ENCODE results near the gene ARHGAP19. TPM values are rescaled to one million over a fixed set of nuclear protein-coding genes. Genes with fewer than 3 reads are reported as not detected.

Gene ARHGAP19
- polyA plus RNA-seq, 3 donors, result 8.3 to 10.6 (median 10.2) TPM

DNA sequence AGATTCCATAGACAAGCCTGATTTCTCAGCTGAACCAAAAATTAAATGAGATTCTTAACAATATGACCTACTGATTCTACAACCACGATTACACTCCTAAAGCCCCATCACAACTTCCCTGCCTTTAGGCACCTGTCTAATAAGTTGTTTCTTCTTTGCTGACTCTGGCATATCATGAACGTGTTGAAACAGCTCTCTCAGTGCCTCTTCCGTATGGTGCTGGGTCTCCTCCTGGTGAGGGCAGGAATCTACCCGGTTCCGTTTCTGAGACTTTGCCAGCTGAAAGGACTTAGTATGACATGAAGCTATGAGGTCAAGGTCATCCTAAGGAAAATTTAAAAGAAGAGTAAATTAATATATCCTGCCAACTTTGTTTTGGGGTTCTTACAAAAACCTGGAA, 48.6 kb downstream of the ARHGAP19 start:
- no peak overlapping the region for H2AFZ ChIP-seq (ENCODE audit: insufficient read depth, low read depth, low read length, poor library complexity, severe bottlenecking)
- TF ChIP-seq, protein P1, sequence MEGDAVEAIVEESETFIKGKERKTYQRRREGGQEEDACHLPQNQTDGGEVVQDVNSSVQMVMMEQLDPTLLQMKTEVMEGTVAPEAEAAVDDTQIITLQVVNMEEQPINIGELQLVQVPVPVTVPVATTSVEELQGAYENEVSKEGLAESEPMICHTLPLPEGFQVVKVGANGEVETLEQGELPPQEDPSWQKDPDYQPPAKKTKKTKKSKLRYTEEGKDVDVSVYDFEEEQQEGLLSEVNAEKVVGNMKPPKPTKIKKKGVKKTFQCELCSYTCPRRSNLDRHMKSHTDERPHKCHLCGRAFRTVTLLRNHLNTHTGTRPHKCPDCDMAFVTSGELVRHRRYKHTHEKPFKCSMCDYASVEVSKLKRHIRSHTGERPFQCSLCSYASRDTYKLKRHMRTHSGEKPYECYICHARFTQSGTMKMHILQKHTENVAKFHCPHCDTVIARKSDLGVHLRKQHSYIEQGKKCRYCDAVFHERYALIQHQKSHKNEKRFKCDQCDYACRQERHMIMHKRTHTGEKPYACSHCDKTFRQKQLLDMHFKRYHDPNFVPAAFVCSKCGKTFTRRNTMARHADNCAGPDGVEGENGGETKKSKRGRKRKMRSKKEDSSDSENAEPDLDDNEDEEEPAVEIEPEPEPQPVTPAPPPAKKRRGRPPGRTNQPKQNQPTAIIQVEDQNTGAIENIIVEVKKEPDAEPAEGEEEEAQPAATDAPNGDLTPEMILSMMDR (IDR thresholded peaks at IDR 0.05), result no peak
- no peaks in the 10 kb centered on the region for H3K4me1 Mint-ChIP-seq
- no peak overlapping the region for H3K4me3 Mint-ChIP-seq
- WGBS (ENCODE audit: insufficient coverage), result 85% methylated on average over 3 of the region's 5 CpGs
- H3K27ac ChIP-seq (ENCODE audit: low read depth in 1 of 2, low read length in 2 of 2), result no peak overlapping the region
- H3K36me3 ChIP-seq (replicated peaks in 1 of 2; ENCODE audit: control insufficient read depth in 1 of 2, insufficient read depth in 2 of 2, low read length in 2 of 2), result peaks cover 54 to 88% of the 10 kb centered on the region in 2 donors
- no peak for DNase-seq
- no peak overlapping the region for H3K4me3 ChIP-seq (replicated peaks in 1 of 3; ENCODE audit: low read depth in 2 of 3, low read length in 3 of 3)
- H3K9me3 Mint-ChIP-seq, result no peaks in the 10 kb centered on the region
- no peaks in the 10 kb centered on the region for H3K27me3 Mint-ChIP-seq (ENCODE audit: low read depth in 3 of 3)
- H3K9me3 ChIP-seq (replicated peaks in 1 of 2; ENCODE audit: control insufficient read depth in 1 of 2, insufficient read depth in 1 of 2, low read length in 2 of 2), result no peaks in the 10 kb centered on the region
- no peaks in the 10 kb centered on the region for H3K79me2 ChIP-seq (ENCODE audit: insufficient read depth, low read length)
- intact Hi-C loops (cut with micrococcal nuclease), result no loop called here
- H3K27ac Mint-ChIP-seq, result no peak overlapping the region
- H4K20me1 ChIP-seq (ENCODE audit: insufficient read depth, low read length), result no peaks in the 10 kb centered on the region
- H3K4me2 ChIP-seq (replicated peaks; ENCODE audit: extremely low read depth, low read length, poor library complexity, severe bottlenecking), result no peak overlapping the region
- H3K9ac ChIP-seq (ENCODE audit: insufficient read depth, low read length, poor library complexity, severe bottlenecking), result no peak overlapping the region
- H3K36me3 Mint-ChIP-seq, result peaks cover 54 to 93% of the 10 kb centered on the region in 2 donors
- no peaks in the 10 kb centered on the region for H3K4me1 ChIP-seq (ENCODE audit: control insufficient read depth in 1 of 2, insufficient read depth in 2 of 2, low read length in 2 of 2)
- no peaks in the 10 kb centered on the region for H3K27me3 ChIP-seq (ENCODE audit: control insufficient read depth in 2 of 2, insufficient read depth in 2 of 2, low read length in 2 of 2)

DNA sequence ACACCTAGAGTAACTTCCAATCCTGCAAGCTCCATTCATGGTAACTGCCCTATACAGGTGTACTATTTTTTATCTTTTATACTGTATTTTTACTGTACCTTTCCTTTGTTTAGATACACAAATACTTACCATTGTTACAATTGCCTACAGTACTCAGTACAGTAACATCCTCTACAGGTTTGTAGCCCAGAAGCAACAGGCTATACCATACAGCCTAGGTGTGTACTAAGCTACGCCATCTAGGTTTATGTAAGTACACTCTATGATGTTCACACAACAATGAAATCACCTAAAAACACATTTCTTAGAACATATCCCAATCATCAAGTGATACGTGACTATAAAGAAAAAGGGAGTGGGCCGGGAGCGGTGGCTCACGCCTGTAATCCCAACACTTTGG, 53.6 kb downstream of the ARHGAP19 start:
- peaks cover 42 to 82% of the 10 kb centered on the region in 2 donors for H3K36me3 ChIP-seq (replicated peaks in 1 of 2; ENCODE audit: control insufficient read depth in 1 of 2, insufficient read depth in 2 of 2, low read length in 2 of 2)
- 90% methylated on average over 4 of the region's 5 CpGs for WGBS (ENCODE audit: insufficient coverage)
- H3K4me1 ChIP-seq (ENCODE audit: control insufficient read depth in 1 of 2, insufficient read depth in 2 of 2, low read length in 2 of 2), result no peaks in the 10 kb centered on the region
- TF ChIP-seq, protein P1 (IDR thresholded peaks at IDR 0.05), result no peak
- Mint-ChIP-seq H3K36me3 (peaks cover 47 to 81% of the 10 kb centered on the region in 2 donors), H3K27ac (no peak overlapping the region), H3K4me1 (no peaks in the 10 kb centered on the region), H3K9me3 (no peaks in the 10 kb centered on the region), H3K4me3 (no peak overlapping the region), H3K27me3 (ENCODE audit: low read depth in 3 of 3) (no peaks in the 10 kb centered on the region)
- H3K4me3 ChIP-seq (replicated peaks in 1 of 3; ENCODE audit: low read depth in 2 of 3, low read length in 3 of 3), result no peak overlapping the region
- no peak overlapping the region for H3K27ac ChIP-seq (ENCODE audit: low read depth in 1 of 2, low read length in 2 of 2)
- no peaks in the 10 kb centered on the region for H4K20me1 ChIP-seq (ENCODE audit: insufficient read depth, low read length)
- no peaks in the 10 kb centered on the region for H3K79me2 ChIP-seq (ENCODE audit: insufficient read depth, low read length)
- H2AFZ ChIP-seq (ENCODE audit: insufficient read depth, low read depth, low read length, poor library complexity, severe bottlenecking), result no peak overlapping the region
- H3K27me3 ChIP-seq (ENCODE audit: control insufficient read depth in 2 of 2, insufficient read depth in 2 of 2, low read length in 2 of 2), result no peaks in the 10 kb centered on the region
- no peak overlapping the region for H3K9ac ChIP-seq (ENCODE audit: insufficient read depth, low read length, poor library complexity, severe bottlenecking)
- no peak for DNase-seq
- intact Hi-C loops (cut with micrococcal nuclease), result no loop called here
- H3K4me2 ChIP-seq (replicated peaks; ENCODE audit: extremely low read depth, low read length, poor library complexity, severe bottlenecking), result no peak overlapping the region
- H3K9me3 ChIP-seq (replicated peaks in 1 of 2; ENCODE audit: control insufficient read depth in 1 of 2, insufficient read depth in 1 of 2, low read length in 2 of 2), result no peaks in the 10 kb centered on the region
